Spleen (tissue), 7 donors: ENCODE results near the gene CHRM4.

Experiments
- CTCF ChIP-seq, 11 experiments: fragments of 200-600 bp in 7 of 11; fragments of 450-650 bp in 4 of 11; sonication (generic) in 4 of 11; IDR thresholded peaks in 8 of 11; conservative IDR thresholded peaks in 3 of 11; 1 replicate in 7 of 11; 2 replicates in 4 of 11; pipeline versions ENCODE4 v1.4.0 to v1.8.0; 2016 to 2021; ENCODE audit warnings: antibody characterized with exemption in 11 of 11, inconsistent platforms in 4 of 11, mild to moderate bottlenecking in 1 of 11
- POLR2A ChIP-seq, 3 donors: fragments of 450-650 bp; IDR thresholded peaks; one replicate each; pipeline ENCODE4 v1.5.1; 2017; ENCODE audit warnings: antibody characterized with exemption in 3 of 3, mild to moderate bottlenecking in 1 of 3
- donor health status: DM: no; HTN: no; CAD: no; lungs with moderate emphysema.
- donor health status: DM: no; HTN: no; CAD: no.
- donor health status: DM: no; HTN: no; CAD: no.

GRCh38 chr11:46381819-46382645 is 9.5 kb downstream of the CHRM4 start:
- TF ChIP-seq CTCF (IDR thresholded peaks at IDR 0.05 in 8 of 11, conservative IDR thresholded peaks at IDR 0.05 in 3 of 11), result no peak
- no peak for TF ChIP-seq POLR2A (IDR thresholded peaks at IDR 0.05)
